ENCODE data around the gene COPS7B. TPM values are rescaled to one million over a fixed set of nuclear protein-coding genes. Genes with fewer than 3 reads are reported as not detected.

The COPS7B gene
- total RNA-seq, 1 experiment from 2014 or later: 57.1 TPM

- TF ChIP-seq JAZF1 (CRISPR knock-in tag; IDR thresholded peaks at IDR 0.05): no peak
These were observed 16.8 kb upstream of the COPS7B start (continued) for GRCh38 chr2:231769170-231770136.

GRCh38 chr2:231780123-231780908, 5.9 kb upstream of the COPS7B start:
- no peaks in the 10 kb centered on the region for H3K36me3 Mint-ChIP-seq
- H3K9me3 Mint-ChIP-seq: no peaks in the 10 kb centered on the region
- H3K4me1 Mint-ChIP-seq: peaks cover 23% of the 10 kb centered on the region
- no peak overlapping the region for H3K27ac Mint-ChIP-seq
- TF ChIP-seq ZNF416 (CRISPR knock-in tag; IDR thresholded peaks at IDR 0.05) (no peak), ATF3 (CRISPR knock-in tag; conservative IDR thresholded peaks at IDR 0.05) (no peak), EMX1 (CRISPR knock-in tag; IDR thresholded peaks at IDR 0.05) (no peak), ERG (CRISPR knock-in tag; IDR thresholded peaks at IDR 0.05) (no peak), TEAD1 (CRISPR knock-in tag; IDR thresholded peaks at IDR 0.05) (no peak), TCF7 (CRISPR knock-in tag; IDR thresholded peaks at IDR 0.05; ENCODE audit: low read depth) (no peak), FOXK1 (CRISPR knock-in tag; IDR thresholded peaks at IDR 0.05) (peak; percentile 50; the same call in 1 of the 2 replicates), IRF1 (CRISPR knock-in tag; IDR thresholded peaks at IDR 0.05) (no peak)
- DNase-seq (ENCODE audit: low spot score): peak; percentile 45
- peak overlapping the region; percentile 95 for H3K4me3 Mint-ChIP-seq
- ATAC-seq: peak; percentile 23
- no peaks in the 10 kb centered on the region; the same call in 1 of the 2 replicates for H3K27me3 Mint-ChIP-seq (ENCODE audit: low read depth)
- ChIA-PET POLR2A (interaction anchor here (0.9 kb wide), 1 partner anchor 72 kb away, joined by 3 read pairs; the partner anchor contains the start of gene PTMA), CTCF (interaction anchor here (0.8 to 1.3 kb wide), 6 partner anchors 66 to 107 kb away, joined by 3 to 6 read pairs (median 4); no protein-coding TSS in a partner anchor)

GRCh38 chr2:231780909-231781797, 5.1 kb upstream of the COPS7B start, which contains the start of gene PDE6D:
PDE6D (minus strand) TSS chr2:231781282; CDS start chr2:231781114, 168 bp downstream.
- H3K9me3 Mint-ChIP-seq: no peaks in the 10 kb centered on the region
- DNase-seq (ENCODE audit: low spot score) (peak; percentile 99), ATAC-seq (peak; percentile 93)
- H3K27me3 Mint-ChIP-seq (ENCODE audit: low read depth): no peaks in the 10 kb centered on the region; the same call in 1 of the 2 replicates
- H3K27ac Mint-ChIP-seq: peak within 1 kb of the TSS; percentile 90
- ChIA-PET CTCF (interaction anchor here (0.8 to 1.4 kb wide), 6 partner anchors 60 to 108 kb away, joined by 3 to 4 read pairs (median 3); no protein-coding TSS in a partner anchor), POLR2A (no interaction called here)
- no peaks in the 10 kb centered on the region for H3K36me3 Mint-ChIP-seq
- H3K4me3 Mint-ChIP-seq: peak within 1 kb of the TSS; percentile 95
- peaks cover 30% of the 10 kb centered on the region for H3K4me1 Mint-ChIP-seq
- TF ChIP-seq E2F4 (CRISPR knock-in tag; IDR thresholded peaks at IDR 0.05; ENCODE audit: borderline replicate concordance, low read depth) (no peak), PREB (CRISPR knock-in tag; IDR thresholded peaks at IDR 0.05; ENCODE audit: borderline replicate concordance) (no peak), PRRX2 (CRISPR knock-in tag; IDR thresholded peaks at IDR 0.05) (no peak), FOXK1 (CRISPR knock-in tag; IDR thresholded peaks at IDR 0.05) (0 out of 2 replicates have a peak, but pooled peaks have one; percentile 12), MYBL2 (CRISPR knock-in tag; IDR thresholded peaks at IDR 0.05) (0 out of 2 replicates have a peak, but pooled peaks have one; percentile 20), MLX (CRISPR knock-in tag; IDR thresholded peaks at IDR 0.05) (no peak), TP53 (CRISPR knock-in tag; IDR thresholded peaks at IDR 0.05) (no peak), HMGXB4 (CRISPR knock-in tag; IDR thresholded peaks at IDR 0.05) (peak; percentile 70; the same call in 1 of the 2 replicates), CTCF (IDR thresholded peaks at IDR 0.05) (no peak)

Measured in WTC11 (cell line).